Panc1 (cell line): Measurements from ENCODE around the gene KRTAP2-3. TPM values are rescaled to one million over a fixed set of nuclear protein-coding genes. Genes with fewer than 3 reads are reported as not detected.
"Not testable (repeated sequence)": the region's sequence is repeated elsewhere in the genome, so short reads cannot be mapped to it uniquely, and the experiment has no call there.

ENCODE experiments used
- ATAC-seq: fragments of 200-7000 bp; cut with Tn5 transposase; 2 replicates; pipeline ENCODE4 v1.9.1; 2020; ENCODE audit warnings: mild to moderate bottlenecking, moderate library complexity
- Bru-seq: library from RNA; stranded (reverse); fragments of 400-500 nt; gene quantifications from one replicate; lab custom pipeline; 2021; lab: Mats Ljungman, UMichigan
- BruChase-seq, 2 experiments: library from RNA; stranded (reverse); fragments of 400-500 nt; gene quantifications; one replicate each; lab custom pipeline; 2021; lab: Mats Ljungman, UMichigan
- BruUV-seq: library from RNA; stranded (reverse); fragments of 400-500 nt; replicated peaks from 2 replicates; lab custom pipeline; 2021; lab: Mats Ljungman, UMichigan
- CTCF ChIA-PET: fragments of 300-600 bp; sonication (Branson Sonifier 250); formaldehyde crosslinking; loops from one replicate; lab custom pipeline; 2022; ENCODE audit warnings: antibody characterized with exemption; lab: Charles Lee
- POLR2A ChIA-PET: fragments of 300-600 bp; sonication (Branson Sonifier 250); formaldehyde crosslinking; loops from one replicate; lab custom pipeline; 2022; ENCODE audit warnings: antibody characterized with exemption; lab: Charles Lee
- DNase-seq: peaks from one replicate; pipeline ENCODE4 v3.0.0-alpha.2; 2010; ENCODE audit warnings: low read depth, low spot score
- H3K27ac ChIP-seq: 2 replicates; pipeline ENCODE4 v1.5.1; 2011; ENCODE audit warnings: mild to moderate bottlenecking, low read length, inconsistent platforms
- H3K27me3 ChIP-seq: fragments of 200-500 bp; sonication (Bioruptor generic); 2 replicates; pipeline ENCODE4 v1.6.0; 2014; ENCODE audit warnings: low read length, inconsistent platforms; ENCODE audit not compliant: control insufficient read depth, insufficient read depth
- H3K36me3 ChIP-seq: fragments of 200-500 bp; sonication (Bioruptor generic); 2 replicates; pipeline ENCODE4 v1.5.1; 2014; ENCODE audit warnings: inconsistent platforms, mild to moderate bottlenecking, low read length, moderate library complexity; ENCODE audit not compliant: control insufficient read depth, insufficient read depth
- H3K4me1 ChIP-seq: 2 replicates; pipeline ENCODE4 v1.5.1; 2011; ENCODE audit warnings: inconsistent platforms, mild to moderate bottlenecking, low read length, moderate library complexity; ENCODE audit not compliant: control insufficient read depth, insufficient read depth
- H3K4me3 ChIP-seq, 2 experiments: 2 replicates each; pipeline ENCODE4 v1.5.1; 2011 to 2012; ENCODE audit warnings: low read depth in 2 of 2, low read length in 2 of 2, mild to moderate bottlenecking in 2 of 2, inconsistent platforms in 1 of 2, moderate library complexity in 1 of 2
- H3K9me3 ChIP-seq: fragments of 200-500 bp; sonication (Bioruptor generic); 2 replicates; pipeline ENCODE4 v1.5.1; 2014; ENCODE audit warnings: low read depth, mild to moderate bottlenecking, inconsistent platforms, low read length, moderate library complexity; ENCODE audit not compliant: control insufficient read depth, insufficient read depth
- CTCF ChIP-seq: fragments of 450-650 bp; IDR thresholded peaks from 2 replicates; pipeline ENCODE4 v1.5.1; 2017; ENCODE audit warnings: mild to moderate bottlenecking
- POLR2AphosphoS5 ChIP-seq: IDR thresholded peaks from 2 replicates; pipeline ENCODE4 v1.6.1; 2012; ENCODE audit warnings: mild to moderate bottlenecking, low read depth, low read length, moderate library complexity
- REST ChIP-seq, 2 experiments: IDR thresholded peaks; 2 replicates each; pipeline ENCODE4 v1.6.1; 2011 to 2012; ENCODE audit warnings: low read depth in 2 of 2, control low read depth in 1 of 2, low read length in 1 of 2, mild to moderate bottlenecking in 1 of 2, moderate library complexity in 1 of 2; ENCODE audit not compliant: insufficient read depth in 1 of 2
- SIN3A ChIP-seq: IDR thresholded peaks from 2 replicates; pipeline ENCODE4 v1.6.1; 2012; ENCODE audit warnings: low read depth, mild to moderate bottlenecking, low read length, moderate library complexity, borderline replicate concordance; ENCODE audit not compliant: insufficient read depth
- TCF7L2 ChIP-seq: IDR thresholded peaks from 2 replicates; pipeline ENCODE4 v1.6.1; 2011; ENCODE audit warnings: mild to moderate bottlenecking, low read depth, low read length, inconsistent platforms
- in situ Hi-C: cut with HindIII; loops from 2 replicates; pipeline ENCODE4 v1.10.0; 2016; ENCODE audit warnings: low sequenced_read_pairs, low pct_unique_long_range_greater_than_20kb
- intact Hi-C: fragments of 100-400 bp; cut with micrococcal nuclease; formaldehyde crosslinking; loops from one replicate; pipeline ENCODE4 v1.10.0; 2022; ENCODE audit not compliant: unreplicated experiment
- long read RNA-seq: library from polyadenylated mRNA; unstranded; transcript quantifications from one replicate; pipeline ENCODE4 v2.0.0, GENCODE V29; 2021; ENCODE audit not compliant: unreplicated experiment
- polyA plus RNA-seq: library from polyadenylated mRNA; unstranded; fragments of >200 nt; gene quantifications from one replicate; pipeline ENCODE4 v1.2.1, GENCODE V29; 2012; ENCODE audit warnings: missing spikeins; ENCODE audit not compliant: insufficient read length
- total RNA-seq: library from RNA; stranded (reverse); gene quantifications from one replicate; pipeline ENCODE4 v1.2.1, GENCODE V29; 2021; ENCODE audit not compliant: unreplicated experiment

The KRTAP2-3 gene, protein sequence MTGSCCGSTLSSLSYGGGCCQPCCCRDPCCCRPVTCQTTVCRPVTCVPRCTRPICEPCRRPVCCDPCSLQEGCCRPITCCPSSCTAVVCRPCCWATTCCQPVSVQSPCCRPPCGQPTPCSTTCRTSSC
- total RNA-seq (not detected), Bru-seq, nascent RNA (not detected), BruChase-seq, experiment 1, labeled RNA remaining after a 2-hour chase (not detected), BruChase-seq, experiment 2, labeled RNA remaining after a 6-hour chase (not detected)
- polyA plus RNA-seq: not detected
- long read RNA-seq: 0 reads

GRCh38 chr17:41060052-41060604 is at the start of gene KRTAP2-3:
Gene KRTAP2-3, minus strand, starts transcription at chr17:41060114. Its CDS starts 64 bp downstream, at chr17:41060050.
- intact Hi-C loops (no loop called here), in situ Hi-C loops (no loop called here)
- no TSS peak for BruUV-seq
- H3K9me3 ChIP-seq: no peaks in the 10 kb centered on the region
- no peaks in the 10 kb centered on the region for H3K27me3 ChIP-seq
- ATAC-seq: peak; percentile 67
- no peaks in the 10 kb centered on the region for H3K4me1 ChIP-seq
- H3K4me3 ChIP-seq: no peak within 1 kb of the TSS
- ChIA-PET CTCF (no interaction called here), POLR2A (no interaction called here)
- H3K36me3 ChIP-seq: no peaks in the 10 kb centered on the region
- TF ChIP-seq TCF7L2 (no peak), REST (IDR thresholded peaks at IDR 0.05; ENCODE audit: insufficient read depth in 1 of 2, low read depth in 2 of 2, low read length in 1 of 2) (no peak), CTCF (no peak), SIN3A (no peak), POLR2AphosphoS5 (no peak)
- peak; percentile 45 for DNase-seq
- no peak within 1 kb of the TSS for H3K27ac ChIP-seq

DNA sequence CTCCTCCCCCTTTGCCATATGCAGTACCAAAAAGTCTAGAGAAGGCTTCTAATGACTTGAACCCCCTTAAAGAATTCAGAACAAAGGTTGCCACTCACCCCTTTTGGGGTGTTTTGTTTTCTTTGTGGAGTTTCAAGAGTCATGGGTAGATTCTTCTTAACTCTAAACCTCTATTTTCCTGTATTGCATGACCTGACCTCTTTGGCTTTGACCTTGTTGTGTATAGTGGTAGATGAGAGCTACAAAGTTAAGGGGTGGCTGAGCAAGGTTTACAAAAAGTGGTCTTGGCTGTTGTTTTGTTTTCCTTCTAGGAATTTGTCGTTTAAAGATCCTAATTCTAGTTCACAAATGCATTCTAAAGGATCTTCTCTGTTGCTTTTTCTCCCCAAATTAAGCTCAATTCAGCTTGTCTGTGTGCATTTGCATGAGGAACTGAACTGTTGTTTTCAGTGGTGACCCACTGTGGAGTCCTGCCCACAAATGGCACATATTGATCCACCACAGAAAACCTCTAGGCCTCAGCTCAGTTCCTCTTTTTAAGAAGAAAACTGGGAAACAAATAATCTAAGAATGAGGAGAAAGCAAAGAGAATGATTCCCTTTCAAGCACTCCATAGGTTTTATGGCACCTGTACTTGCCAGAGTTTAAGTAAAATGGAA is 48.9 kb upstream of the KRTAP2-3 start:
- H3K27ac ChIP-seq, H3K9me3 ChIP-seq, CTCF ChIA-PET, in situ Hi-C loops, H3K4me3 ChIP-seq, ATAC-seq, POLR2A ChIA-PET, DNase-seq, H3K36me3 ChIP-seq, intact Hi-C loops, H3K4me1 ChIP-seq, H3K27me3 ChIP-seq, BruUV-seq: not testable (repeated sequence)
